ENCODE data around the gene CASK. TPM values are rescaled to one million over a fixed set of nuclear protein-coding genes. Genes with fewer than 3 reads are reported as not detected.

CASK gene
- total and polyA plus RNA-seq, 12 donors: 4.7 to 53.0 (median 41.3) TPM

- H3K36me3 ChIP-seq (replicated peaks in 1 of 2): no peaks in the 10 kb centered on the region
- H3K4me1 ChIP-seq (replicated peaks in 1 of 2): peaks cover 0 to 5% of the 10 kb centered on the region in 2 donors
- H3K4me3 ChIP-seq: no peak overlapping the region
- 66 to 82% (median 78%) methylated on average over 2 of the region's 2 CpGs for WGBS, 4 donors
- H3K27ac ChIP-seq: no peak overlapping the region
- TF ChIP-seq CTCF (IDR thresholded peaks at IDR 0.05) (no peak), POLR2A (IDR thresholded peaks at IDR 0.05) (no peak)
- H3K27me3 ChIP-seq: no peaks in the 10 kb centered on the region
- no peak for DNase-seq
- intact Hi-C loops (cut with DNase I): no loop called here
- H3K9me3 ChIP-seq (replicated peaks in 1 of 3): no peaks in the 10 kb centered on the region
These were observed 323.1 kb downstream of the CASK start for GRCh38 chrX:41600291-41600690.

GRCh38 chrX:41599507-41599906 is 323.8 kb downstream of the CASK start:
- intact Hi-C loops (cut with DNase I): no loop called here

GRCh38 chrX:41596596-41596995 is 326.8 kb downstream of the CASK start:
- H3K4me3 ChIP-seq: no peak overlapping the region
- no peaks in the 10 kb centered on the region for H3K9me3 ChIP-seq (replicated peaks in 1 of 3)
- 86 to 91% (median 88%) methylated on average over 3 of the region's 3 CpGs for WGBS, 4 donors
- DNase-seq: no peak
- H3K27ac ChIP-seq: no peak overlapping the region
- TF ChIP-seq CTCF (IDR thresholded peaks at IDR 0.05) (no peak), POLR2A (IDR thresholded peaks at IDR 0.05) (no peak)
- intact Hi-C loops (cut with DNase I): no loop called here
- H3K27me3 ChIP-seq: no peaks in the 10 kb centered on the region
- peaks cover 0 to 5% of the 10 kb centered on the region in 2 donors for H3K4me1 ChIP-seq (replicated peaks in 1 of 2)
- no peaks in the 10 kb centered on the region for H3K36me3 ChIP-seq (replicated peaks in 1 of 2)

More at GRCh38 chrX:41599507-41599906, 323.8 kb downstream of the CASK start:
- Histone ChIP-seq H3K27me3 (no peaks in the 10 kb centered on the region), H3K27ac (no peak overlapping the region), H3K4me1 (replicated peaks in 1 of 2) (peaks cover 0 to 5% of the 10 kb centered on the region in 2 donors), H3K9me3 (replicated peaks in 1 of 3) (no peaks in the 10 kb centered on the region), H3K36me3 (replicated peaks in 1 of 2) (no peaks in the 10 kb centered on the region), H3K4me3 (no peak overlapping the region)
- peak in 1 of 7 donors; percentile 13 for DNase-seq
- TF ChIP-seq POLR2A (IDR thresholded peaks at IDR 0.05) (no peak), CTCF (IDR thresholded peaks at IDR 0.05) (no peak)
- 55 to 86% (median 62%) methylated on average over 1 of the region's 1 CpG for WGBS, 4 donors

- Histone ChIP-seq H3K27me3 (no peaks in the 10 kb centered on the region), H3K4me3 (no peak overlapping the region), H3K9me3 (replicated peaks in 1 of 3) (no peaks in the 10 kb centered on the region), H3K27ac (no peak overlapping the region), H3K4me1 (replicated peaks in 1 of 2) (peaks cover 0 to under 1% of the 10 kb centered on the region in 2 donors), H3K36me3 (replicated peaks in 1 of 2) (no peaks in the 10 kb centered on the region)
- 71 to 84% (median 76%) methylated on average over 7 of the region's 7 CpGs for WGBS, 4 donors
- TF ChIP-seq POLR2A (IDR thresholded peaks at IDR 0.05): no peak
- no peak for TF ChIP-seq CTCF (IDR thresholded peaks at IDR 0.05)
- intact Hi-C loops (cut with DNase I): no loop called here
- DNase-seq: no peak
These were observed 328.7 kb downstream of the CASK start for GRCh38 chrX:41594634-41595033.

All from adrenal gland (tissue), 12 donors.